GM12878 (cell line): ENCODE measurements around the gene TMEM184C. TPM values are rescaled to one million over a fixed set of nuclear protein-coding genes. Genes with fewer than 3 reads are reported as not detected.

Experiments
- ATAC-seq: fragments of 200-7000 bp; cut with Tn5 transposase; 3 replicates; pipeline ENCODE4 v1.9.1; 2020; ENCODE audit warnings: mild to moderate bottlenecking, moderate library complexity
- BruUV-seq: library from RNA; stranded (reverse); fragments of 400-500 nt; replicated peaks from 2 replicates; lab custom pipeline; 2021; lab: Mats Ljungman, UMichigan
- CTCF ChIA-PET: fragments of 300-600 bp; sonication (Branson Sonifier 250); formaldehyde crosslinking; extraction: SDS; loops from one replicate; lab custom pipeline; 2021; ENCODE audit warnings: inconsistent platforms; lab: Yijun Ruan, JAX
- POLR2A ChIA-PET: fragments of 350-600 bp; formaldehyde crosslinking; extraction: SDS; loops from one replicate; lab custom pipeline; 2021; ENCODE audit warnings: inconsistent platforms; lab: Charles Lee
- RAD21 ChIA-PET: fragments of 300-600 bp; sonication (Branson Sonifier 250); formaldehyde crosslinking; loops from one replicate; lab custom pipeline; 2023; ENCODE audit warnings: antibody characterized with exemption; ENCODE audit not compliant: unreplicated experiment; lab: Charles Lee
- SMC1A ChIA-PET: fragments of 300-600 bp; sonication (Branson Sonifier 250); formaldehyde crosslinking; loops from one replicate; lab custom pipeline; 2023; ENCODE audit not compliant: unreplicated experiment, uncharacterized antibody; lab: Charles Lee
- DNase-seq: peaks from one replicate; pipeline ENCODE4 v3.0.0-alpha.2; 2011; ENCODE audit warnings: low read depth, low spot score
- FAIRE-seq: peaks from 3 replicates; lab custom pipeline; 2011; peaks lifted over from hg19 to GRCh38; lab: Jason Lieb, UNC
- H2AFZ ChIP-seq: 2 replicates; pipeline ENCODE4 v1.6.0; 2011; ENCODE audit warnings: low read depth, low read length, control low read depth; ENCODE audit not compliant: control insufficient read depth
- H3K27ac ChIP-seq: 2 replicates; pipeline ENCODE4 v1.5.1; 2011; ENCODE audit warnings: control low read depth; ENCODE audit not compliant: control insufficient read depth, insufficient read depth
- H3K27me3 ChIP-seq, 2 experiments: replicated peaks in 1 of 2; 2 replicates each; pipeline versions ENCODE4 v1.6.0 to v1.6.1; 2011; ENCODE audit warnings: low read length in 1 of 2; ENCODE audit not compliant: control insufficient read depth in 2 of 2, insufficient read depth in 2 of 2
- H3K36me3 ChIP-seq, 2 experiments: 2 replicates each; pipeline ENCODE4 v1.5.1; 2011; ENCODE audit warnings: low read length in 1 of 2; ENCODE audit not compliant: control insufficient read depth in 2 of 2, insufficient read depth in 2 of 2
- H3K4me1 ChIP-seq: 2 replicates; pipeline ENCODE4 v1.6.1; 2011; ENCODE audit warnings: mild to moderate bottlenecking, low read length, moderate library complexity, mixed read lengths; ENCODE audit not compliant: control insufficient read depth, insufficient read depth
- H3K4me2 ChIP-seq: 2 replicates; pipeline ENCODE4 v1.6.0; 2011; ENCODE audit warnings: control low read depth; ENCODE audit not compliant: control insufficient read depth, insufficient read depth
- H3K4me3 ChIP-seq: fragments of 200-600 bp; sonication (generic); 2 replicates; pipeline ENCODE4 v1.5.1; 2016
- H3K79me2 ChIP-seq: 2 replicates; pipeline ENCODE4 v1.6.0; 2011; ENCODE audit warnings: low read length; ENCODE audit not compliant: control insufficient read depth, insufficient read depth
- H3K9ac ChIP-seq: 2 replicates; pipeline ENCODE4 v1.8.0; 2011; ENCODE audit warnings: low read length, control low read depth, mixed read lengths; ENCODE audit not compliant: control insufficient read depth, insufficient read depth
- H3K9me3 ChIP-seq: replicated peaks from 3 replicates; pipeline ENCODE4 v1.5.1; 2011; ENCODE audit warnings: mild to moderate bottlenecking, low read length; ENCODE audit not compliant: control insufficient read depth, insufficient read depth
- H4K20me1 ChIP-seq: 2 replicates; pipeline ENCODE4 v1.6.0; 2011; ENCODE audit not compliant: control insufficient read depth, insufficient read depth
- ATF3 ChIP-seq: IDR thresholded peaks from 2 replicates; pipeline ENCODE4 v1.6.1; 2011; ENCODE audit warnings: low read depth, mild to moderate bottlenecking, low read length, moderate library complexity, borderline replicate concordance; ENCODE audit errors: extremely low read depth
- BCL3 ChIP-seq: IDR thresholded peaks from 2 replicates; pipeline ENCODE4 v1.6.1; 2011; ENCODE audit warnings: borderline replicate concordance, low read depth, mild to moderate bottlenecking, moderate library complexity, low read length; ENCODE audit not compliant: insufficient read depth, poor library complexity, severe bottlenecking
- CBX3 ChIP-seq: fragments of 200-600 bp; sonication (generic); IDR thresholded peaks from 2 replicates; pipeline ENCODE4 v1.6.1; 2016; ENCODE audit warnings: low read depth, borderline replicate concordance
- IRF5 ChIP-seq: fragments of 450-650 bp; IDR thresholded peaks from 2 replicates; pipeline ENCODE4 v1.6.1; 2017; ENCODE audit warnings: borderline replicate concordance
- MEF2A ChIP-seq: IDR thresholded peaks from 2 replicates; pipeline ENCODE4 v1.6.1; 2011; ENCODE audit warnings: low read depth, mild to moderate bottlenecking, low read length, moderate library complexity; ENCODE audit not compliant: insufficient read depth
- NFXL1 ChIP-seq: fragments of 450-650 bp; IDR thresholded peaks from 2 replicates; pipeline ENCODE4 v1.6.1; 2017; ENCODE audit warnings: antibody characterized with exemption, mild to moderate bottlenecking, borderline replicate concordance
- RELA ChIP-seq: fragments of 450-650 bp; IDR thresholded peaks from 2 replicates; pipeline ENCODE4 v1.8.0; 2014; ENCODE audit warnings: borderline replicate concordance; ENCODE audit not compliant: partially characterized antibody
- REST ChIP-seq: IDR thresholded peaks from 2 replicates; pipeline ENCODE4 v1.6.1; 2012; ENCODE audit warnings: mild to moderate bottlenecking, low read depth, low read length
- SRF ChIP-seq, 2 experiments: IDR thresholded peaks; 2 replicates each; pipeline ENCODE4 v1.6.1; 2011; ENCODE audit warnings: low read depth in 2 of 2, low read length in 2 of 2, mild to moderate bottlenecking in 1 of 2, moderate library complexity in 1 of 2
- TARDBP ChIP-seq: IDR thresholded peaks from 2 replicates; pipeline ENCODE4 v1.6.1; 2016; ENCODE audit warnings: borderline replicate concordance
- TCF12 ChIP-seq: IDR thresholded peaks from 2 replicates; pipeline ENCODE4 v1.6.1; 2011; ENCODE audit warnings: low read depth, mild to moderate bottlenecking, low read length
- USF2 ChIP-seq: IDR thresholded peaks from 2 replicates; pipeline ENCODE4 v1.6.1; 2011; ENCODE audit warnings: low read depth, low read length, improper control_type of control experiment, borderline replicate concordance
- WGBS: methylation state at CpG from one replicate; pipeline ENCODE4 v1.1.6; 2016; ENCODE audit warnings: low lambda C conversion rate; ENCODE audit not compliant: insufficient replicate concordance, insufficient coverage; ENCODE audit errors: missing lambda C conversion rate; 5-methylcytosine and 5-hydroxymethylcytosine counted together
- in situ Hi-C: fragments of 300-500 bp; cut with MboI; formaldehyde crosslinking; loops from 9 replicates; pipeline ENCODE4 v1.14.3; 2018; ENCODE audit warnings: mixed read lengths
- intact Hi-C: fragments of 100-400 bp; cut with micrococcal nuclease; formaldehyde crosslinking; loops from one replicate; pipeline ENCODE4 v1.14.2; 2022; ENCODE audit not compliant: unreplicated experiment
- polyA plus RNA-seq, 11 experiments: library from polyadenylated mRNA; depleted of rRNA in 4 of 11; unstranded in 6 of 11; stranded (reverse) in 5 of 11; fragments of >200 nt; fragmentation: Nextera tagmentation in 4 of 11; fragmentation: Illumina TruSeq in 1 of 11; extraction: Ambion mirVana in 4 of 11; extraction: Trizol in 1 of 11; gene quantifications; 1 replicate in 1 of 11; 2 replicates in 10 of 11; pipeline versions ENCODE4 v1.2.1 to v1.2.3, GENCODE V29; 2011 to 2016; ENCODE audit warnings: inconsistent platforms in 2 of 11, missing spikeins in 2 of 11, low read depth in 1 of 11
- total RNA-seq, 4 experiments: library from RNA; depleted of rRNA in 3 of 4; stranded (reverse); fragments of >200 nt in 3 of 4; fragmentation: Illumina TruSeq in 1 of 4; extraction: Trizol in 1 of 4; gene quantifications; 2 replicates each; pipeline versions ENCODE4 v1.2.1 to v1.2.3, GENCODE V29; 2013 to 2021

The TMEM184C gene
- total and polyA plus RNA-seq, 10 of the 15 experiments (the other 5 are each of a cell fraction or from before 2014, with no cell fraction given): 3.4 to 22.6 (median 18.2) TPM

- TF ChIP-seq BCL3: no peak
- TF ChIP-seq TARDBP: no peak
- TF ChIP-seq ATF3: no peak
- no peak for TF ChIP-seq TCF12
- TF ChIP-seq, all 136 proteins: peak for 0
Measured at GRCh38 chr4:147655639-147656038, 38.4 kb downstream of the TMEM184C start (continued).

- POLR2A ChIA-PET: no interaction called here
- no peaks in the 10 kb centered on the region for H3K79me2 ChIP-seq
- no peaks in the 10 kb centered on the region for H4K20me1 ChIP-seq
- CTCF ChIA-PET: interaction anchor here (0.7 to 1.6 kb wide), 2 partner anchors 12 to 208 kb away, joined by 3 to 4 read pairs; no protein-coding TSS in a partner anchor
- no peaks in the 10 kb centered on the region for H3K4me1 ChIP-seq
- no peaks in the 10 kb centered on the region for H3K9me3 ChIP-seq
- no peaks in the 10 kb centered on the region for H3K27me3 ChIP-seq
- no peak overlapping the region for H2AFZ ChIP-seq
- ATAC-seq (no peak), FAIRE-seq (no peak), DNase-seq (no peak)
- H3K4me3 ChIP-seq: no peak overlapping the region
- no peak overlapping the region for H3K4me2 ChIP-seq
- RAD21 ChIA-PET: no interaction called here
- WGBS: 83% methylated on average over 4 of the region's 4 CpGs
- intact Hi-C loops: no loop called here
- peaks cover 0 to 6% of the 10 kb centered on the region in 2 experiments; a peak in 2 of 4 replicates for H3K36me3 ChIP-seq
- no peak overlapping the region for H3K9ac ChIP-seq
- SMC1A ChIA-PET: interaction anchor here (0.6 kb wide), 1 partner anchor 174 kb away, joined by 3 read pairs; no protein-coding TSS in a partner anchor
- H3K27ac ChIP-seq: no peak overlapping the region
- BruUV-seq: no TSS peak
- in situ Hi-C loops: no loop called here
- TF ChIP-seq REST (no peak), NFXL1 (no peak), IRF5 (no peak), CBX3 (no peak), RELA (no peak), SRF (IDR thresholded peaks at IDR 0.05; ENCODE audit: low read depth in 2 of 2, low read length in 2 of 2) (no peak), USF2 (no peak), MEF2A (no peak)
Measured at GRCh38 chr4:147658501-147658900, 41.3 kb downstream of the TMEM184C start.
